Naive B cell (primary cell): ENCODE measurements around the gene UBE2QL1. TPM values are rescaled to one million over a fixed set of nuclear protein-coding genes. Genes with fewer than 3 reads are reported as not detected.

Experiments used
- polyA plus RNA-seq, 6 donors: library from polyadenylated mRNA; unstranded; fragments of 300-500 nt; fragmentation: Illumina TruSeq; gene quantifications; one replicate each; pipeline ENCODE4 v1.2.3, GENCODE V29; 2021; ENCODE audit warnings: low read depth in 6 of 6

The UBE2QL1 gene
- polyA plus RNA-seq, 6 donors from 2014 or later = not detected

Other genes with a start within 250 kb of the UBE2QL1 start
- 100 to 1,000 TPM in 5 of 6 donors, 10 to 100 TPM in 1; 99.9 to 134 (median 112) TPM for gene MED10, start 70.3 kb upstream of the UBE2QL1 start, polyA plus RNA-seq
- 10 to 100 TPM; 35.2 to 56.0 (median 46.0) TPM for gene NSUN2, start 184.2 kb downstream of the UBE2QL1 start, polyA plus RNA-seq
- 10 to 100 TPM in 5 of 6 donors, 1 to 10 TPM in 1; 8.6 to 43.7 (median 13.3) TPM for gene SRD5A1, start 184.6 kb downstream of the UBE2QL1 start, polyA plus RNA-seq